Left ventricle myocardium inferior (tissue), 1 donor: ENCODE data around the gene PTGES3L. TPM values are rescaled to one million over a fixed set of nuclear protein-coding genes. Genes with fewer than 3 reads are reported as not detected.
A peak's percentile ranks its signal among the peaks of the same experiment; 100 is the strongest.

Experiments
- DNase-seq: peaks from one replicate; pipeline ENCODE4 v3.0.0-alpha.2; 2020
- H3K27ac ChIP-seq: fragments of 200-600 bp; replicated peaks from 2 replicates; pipeline ENCODE4 v1.8.0; 2021
- H3K27me3 ChIP-seq: fragments of 200-600 bp; 2 replicates; pipeline ENCODE4 v1.8.0; 2021; ENCODE audit warnings: low read depth
- H3K36me3 ChIP-seq: fragments of 200-600 bp; 2 replicates; pipeline ENCODE4 v1.8.0; 2021
- H3K4me1 ChIP-seq: fragments of 200-600 bp; 2 replicates; pipeline ENCODE4 v1.8.0; 2021
- H3K4me3 ChIP-seq: fragments of 200-600 bp; 2 replicates; pipeline ENCODE4 v1.8.0; 2021; ENCODE audit warnings: mild to moderate bottlenecking, moderate library complexity
- H3K9me3 ChIP-seq: fragments of 200-600 bp; replicated peaks from 2 replicates; pipeline ENCODE4 v1.8.0; 2021
- CTCF ChIP-seq: fragments of 200-600 bp; IDR thresholded peaks from 2 replicates; pipeline ENCODE4 v1.8.0; 2021; ENCODE audit warnings: antibody characterized with exemption, mild to moderate bottlenecking, borderline replicate concordance
- intact Hi-C: fragments of 100-400 bp; cut with micrococcal nuclease; formaldehyde crosslinking; loops from one replicate; pipeline ENCODE4 v1.11.0; 2022
- total RNA-seq: library from RNA; stranded (reverse); fragmentation: NEBNext Ultra II Directional; extraction: Animal tissue kit (Norgen Biotek cat#: 25700); gene quantifications from one replicate; pipeline ENCODE4 v1.2.1, GENCODE V29; 2021
- donor health status: DM: no; HTN: yes; CAD: no; lungs with severe emphysema.

Gene PTGES3L
- total RNA-seq, 1 donor from 2014 or later = 37.9 TPM

GRCh38 chr17:43016216-43016615 lies 36.3 kb upstream of the PTGES3L start:
- peaks cover 91% of the 10 kb centered on the region for H3K4me1 ChIP-seq
- peaks cover 45% of the 10 kb centered on the region for H3K36me3 ChIP-seq

GRCh38 chr17:43015579-43015978 lies 35.7 kb upstream of the PTGES3L start:
- H3K4me3 ChIP-seq = peak overlapping the region; percentile 25
- intact Hi-C loops = no loop called here
- peaks cover 45% of the 10 kb centered on the region for H3K36me3 ChIP-seq
- no peak for TF ChIP-seq CTCF
- DNase-seq = peak; percentile 72
- H3K27me3 ChIP-seq = no peaks in the 10 kb centered on the region
- H3K27ac ChIP-seq = peak overlapping the region; percentile 86
- peaks cover 91% of the 10 kb centered on the region for H3K4me1 ChIP-seq
- no peaks in the 10 kb centered on the region for H3K9me3 ChIP-seq

More at GRCh38 chr17:43016216-43016615, 36.3 kb upstream of the PTGES3L start:
- peak overlapping the region; percentile 86 for H3K27ac ChIP-seq
- no peak for DNase-seq
- no peaks in the 10 kb centered on the region for H3K27me3 ChIP-seq
- intact Hi-C loops = no loop called here
- no peak for TF ChIP-seq CTCF
- H3K9me3 ChIP-seq = no peaks in the 10 kb centered on the region
- peak overlapping the region; percentile 25 for H3K4me3 ChIP-seq

GRCh38 chr17:43014649-43015542 lies 35.0 kb upstream of the PTGES3L start:
- DNase-seq = no peak
- H3K36me3 ChIP-seq = peaks cover 45% of the 10 kb centered on the region
- peaks cover 91% of the 10 kb centered on the region for H3K4me1 ChIP-seq

GRCh38 chr17:43014020-43014648 lies 34.3 kb upstream of the PTGES3L start:
- Histone ChIP-seq H3K4me1 (peaks cover 90% of the 10 kb centered on the region), H3K27me3 (no peaks in the 10 kb centered on the region), H3K9me3 (no peaks in the 10 kb centered on the region), H3K27ac (peak overlapping the region; percentile 86), H3K36me3 (peaks cover 45% of the 10 kb centered on the region), H3K4me3 (peak overlapping the region; percentile 6)
- TF ChIP-seq CTCF = no peak
- intact Hi-C loops = no loop called here
- DNase-seq = no peak

More at GRCh38 chr17:43014649-43015542, 35.0 kb upstream of the PTGES3L start:
- Histone ChIP-seq H3K4me3 (no peak overlapping the region), H3K9me3 (no peaks in the 10 kb centered on the region), H3K27ac (peak overlapping the region; percentile 86), H3K27me3 (no peaks in the 10 kb centered on the region)
- no peak for TF ChIP-seq CTCF
- intact Hi-C loops = no loop called here

- intact Hi-C loops = no loop called here
- Histone ChIP-seq H3K27ac (peak overlapping the region; percentile 86), H3K36me3 (peaks cover 41% of the 10 kb centered on the region), H3K4me3 (no peak overlapping the region), H3K27me3 (no peaks in the 10 kb centered on the region), H3K4me1 (peaks cover 90% of the 10 kb centered on the region), H3K9me3 (no peaks in the 10 kb centered on the region)
- no peak for DNase-seq
- TF ChIP-seq CTCF = no peak
These were observed 33.4 kb upstream of the PTGES3L start for GRCh38 chr17:43013296-43013695.
